ENCODE data around the gene MON1B. TPM values are rescaled to one million over a fixed set of nuclear protein-coding genes. Genes with fewer than 3 reads are reported as not detected.

The MON1B gene
- polyA plus RNA-seq, 1 donor from 2014 or later = 11.6 TPM

DNA sequence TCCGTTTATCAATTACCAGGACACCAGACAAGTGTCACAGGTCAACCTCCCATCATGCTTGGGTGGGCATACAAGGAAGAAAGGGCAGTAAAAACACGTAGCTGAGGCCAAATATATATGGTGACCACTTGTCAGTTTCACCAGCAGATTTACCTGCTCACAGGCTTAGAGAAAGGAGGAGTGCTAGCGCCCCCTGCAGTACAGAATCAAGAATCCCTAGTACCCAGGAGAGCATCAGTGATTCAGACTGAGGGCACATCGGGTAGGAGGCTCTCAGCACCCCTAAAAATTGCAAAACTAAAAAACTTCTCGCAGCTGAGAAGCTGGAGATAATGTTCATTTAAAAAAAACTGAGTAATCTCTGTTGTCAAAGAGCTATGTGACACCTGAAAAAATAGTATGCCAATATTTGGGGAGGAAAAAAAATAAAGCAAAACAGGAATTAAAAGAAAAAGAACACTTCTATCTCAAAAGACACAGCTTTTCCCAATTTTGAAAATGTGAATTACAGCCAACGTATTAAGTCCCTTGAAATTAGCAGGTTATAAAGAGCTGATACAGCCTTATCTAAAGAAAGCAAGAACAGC, 21.2 kb upstream of the MON1B start:
- H3K9me3 ChIP-seq (ENCODE audit: low read length) = no peaks in the 10 kb centered on the region
- H2AFZ ChIP-seq (ENCODE audit: low read depth, low read length) = no peak overlapping the region
- no peak overlapping the region for H3K4me2 ChIP-seq (ENCODE audit: low read length)
- H3K79me2 ChIP-seq (replicated peaks; ENCODE audit: insufficient read depth, low read length) = no peaks in the 10 kb centered on the region
- no peaks in the 10 kb centered on the region for H3K36me3 ChIP-seq (ENCODE audit: insufficient read depth, low read length)
- H3K9me2 ChIP-seq (ENCODE audit: insufficient read depth, low read length) = no peaks in the 10 kb centered on the region
- no peak overlapping the region for H3K9ac ChIP-seq (ENCODE audit: low read length)
- TF ChIP-seq MXI1 (conservative IDR thresholded peaks at IDR 0.05; ENCODE audit: poor library complexity, severe bottlenecking) (no peak), POLR2AphosphoS5 (IDR thresholded peaks at IDR 0.05) (no peak), RAD21 (conservative IDR thresholded peaks at IDR 0.05) (peak; percentile 77), EP300 (conservative IDR thresholded peaks at IDR 0.05; ENCODE audit: poor library complexity, severe bottlenecking) (no peak), EZH2 (IDR thresholded peaks at IDR 0.05; ENCODE audit: borderline replicate concordance, insufficient read depth, low read length, poor library complexity, severe bottlenecking) (no peak), SMC3 (conservative IDR thresholded peaks at IDR 0.05; ENCODE audit: poor library complexity) (peak; percentile 76), TAF1 (IDR thresholded peaks at IDR 0.05; ENCODE audit: low read depth) (no peak)
- TF ChIP-seq, protein P1, sequence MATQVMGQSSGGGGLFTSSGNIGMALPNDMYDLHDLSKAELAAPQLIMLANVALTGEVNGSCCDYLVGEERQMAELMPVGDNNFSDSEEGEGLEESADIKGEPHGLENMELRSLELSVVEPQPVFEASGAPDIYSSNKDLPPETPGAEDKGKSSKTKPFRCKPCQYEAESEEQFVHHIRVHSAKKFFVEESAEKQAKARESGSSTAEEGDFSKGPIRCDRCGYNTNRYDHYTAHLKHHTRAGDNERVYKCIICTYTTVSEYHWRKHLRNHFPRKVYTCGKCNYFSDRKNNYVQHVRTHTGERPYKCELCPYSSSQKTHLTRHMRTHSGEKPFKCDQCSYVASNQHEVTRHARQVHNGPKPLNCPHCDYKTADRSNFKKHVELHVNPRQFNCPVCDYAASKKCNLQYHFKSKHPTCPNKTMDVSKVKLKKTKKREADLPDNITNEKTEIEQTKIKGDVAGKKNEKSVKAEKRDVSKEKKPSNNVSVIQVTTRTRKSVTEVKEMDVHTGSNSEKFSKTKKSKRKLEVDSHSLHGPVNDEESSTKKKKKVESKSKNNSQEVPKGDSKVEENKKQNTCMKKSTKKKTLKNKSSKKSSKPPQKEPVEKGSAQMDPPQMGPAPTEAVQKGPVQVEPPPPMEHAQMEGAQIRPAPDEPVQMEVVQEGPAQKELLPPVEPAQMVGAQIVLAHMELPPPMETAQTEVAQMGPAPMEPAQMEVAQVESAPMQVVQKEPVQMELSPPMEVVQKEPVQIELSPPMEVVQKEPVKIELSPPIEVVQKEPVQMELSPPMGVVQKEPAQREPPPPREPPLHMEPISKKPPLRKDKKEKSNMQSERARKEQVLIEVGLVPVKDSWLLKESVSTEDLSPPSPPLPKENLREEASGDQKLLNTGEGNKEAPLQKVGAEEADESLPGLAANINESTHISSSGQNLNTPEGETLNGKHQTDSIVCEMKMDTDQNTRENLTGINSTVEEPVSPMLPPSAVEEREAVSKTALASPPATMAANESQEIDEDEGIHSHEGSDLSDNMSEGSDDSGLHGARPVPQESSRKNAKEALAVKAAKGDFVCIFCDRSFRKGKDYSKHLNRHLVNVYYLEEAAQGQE (IDR thresholded peaks at IDR 0.05; ENCODE audit: borderline replicate concordance) = no peak
- TF ChIP-seq, protein P2, sequence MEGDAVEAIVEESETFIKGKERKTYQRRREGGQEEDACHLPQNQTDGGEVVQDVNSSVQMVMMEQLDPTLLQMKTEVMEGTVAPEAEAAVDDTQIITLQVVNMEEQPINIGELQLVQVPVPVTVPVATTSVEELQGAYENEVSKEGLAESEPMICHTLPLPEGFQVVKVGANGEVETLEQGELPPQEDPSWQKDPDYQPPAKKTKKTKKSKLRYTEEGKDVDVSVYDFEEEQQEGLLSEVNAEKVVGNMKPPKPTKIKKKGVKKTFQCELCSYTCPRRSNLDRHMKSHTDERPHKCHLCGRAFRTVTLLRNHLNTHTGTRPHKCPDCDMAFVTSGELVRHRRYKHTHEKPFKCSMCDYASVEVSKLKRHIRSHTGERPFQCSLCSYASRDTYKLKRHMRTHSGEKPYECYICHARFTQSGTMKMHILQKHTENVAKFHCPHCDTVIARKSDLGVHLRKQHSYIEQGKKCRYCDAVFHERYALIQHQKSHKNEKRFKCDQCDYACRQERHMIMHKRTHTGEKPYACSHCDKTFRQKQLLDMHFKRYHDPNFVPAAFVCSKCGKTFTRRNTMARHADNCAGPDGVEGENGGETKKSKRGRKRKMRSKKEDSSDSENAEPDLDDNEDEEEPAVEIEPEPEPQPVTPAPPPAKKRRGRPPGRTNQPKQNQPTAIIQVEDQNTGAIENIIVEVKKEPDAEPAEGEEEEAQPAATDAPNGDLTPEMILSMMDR (IDR thresholded peaks at IDR 0.05; ENCODE audit: poor library complexity, severe bottlenecking) = peak; percentile 70
- H3K4me3 ChIP-seq (ENCODE audit: low read length) = no peak overlapping the region
- H4K20me1 ChIP-seq (ENCODE audit: insufficient read depth) = no peaks in the 10 kb centered on the region
- H3K27ac ChIP-seq (ENCODE audit: low read length) = no peak overlapping the region
- no peaks in the 10 kb centered on the region for H3K27me3 ChIP-seq (ENCODE audit: insufficient read depth, low read depth, low read length)
- no peaks in the 10 kb centered on the region for H3F3A ChIP-seq (ENCODE audit: insufficient read depth, low read length, poor library complexity, severe bottlenecking)

DNA sequence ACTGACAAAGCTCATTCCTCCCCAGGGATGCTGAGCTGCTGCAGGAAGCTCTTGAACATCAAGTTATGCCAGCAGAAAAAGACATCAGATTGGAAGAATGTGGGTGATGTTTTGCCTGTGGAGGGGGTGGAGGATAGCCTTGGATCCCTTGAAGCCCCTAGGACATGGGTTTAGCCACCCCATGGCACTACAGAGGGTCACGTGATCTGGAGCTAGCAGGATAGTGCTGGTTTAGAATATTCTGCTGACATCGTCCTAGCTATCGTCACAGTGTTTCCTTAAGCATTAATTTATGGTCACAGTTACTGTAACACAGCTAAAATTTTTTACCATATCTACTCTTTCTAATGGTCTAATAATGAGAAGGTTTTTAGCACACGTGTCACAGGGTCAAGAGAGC, 20.2 kb upstream of the MON1B start:
- Histone ChIP-seq H3K79me2 (replicated peaks; ENCODE audit: insufficient read depth, low read length) (no peaks in the 10 kb centered on the region), H3K27me3 (ENCODE audit: insufficient read depth, low read depth, low read length) (no peaks in the 10 kb centered on the region), H2AFZ (ENCODE audit: low read depth, low read length) (no peak overlapping the region), H3K4me3 (ENCODE audit: low read length) (no peak overlapping the region), H3K36me3 (ENCODE audit: insufficient read depth, low read length) (no peaks in the 10 kb centered on the region), H3K9ac (ENCODE audit: low read length) (no peak overlapping the region), H3K4me2 (ENCODE audit: low read length) (no peak overlapping the region), H3K9me2 (ENCODE audit: insufficient read depth, low read length) (no peaks in the 10 kb centered on the region), H3F3A (ENCODE audit: insufficient read depth, low read length, poor library complexity, severe bottlenecking) (no peaks in the 10 kb centered on the region), H3K9me3 (ENCODE audit: low read length) (no peaks in the 10 kb centered on the region), H4K20me1 (ENCODE audit: insufficient read depth) (no peaks in the 10 kb centered on the region), H3K27ac (ENCODE audit: low read length) (no peak overlapping the region)
- TF ChIP-seq EP300 (conservative IDR thresholded peaks at IDR 0.05; ENCODE audit: poor library complexity, severe bottlenecking) (no peak), EZH2 (IDR thresholded peaks at IDR 0.05; ENCODE audit: borderline replicate concordance, insufficient read depth, low read length, poor library complexity, severe bottlenecking) (no peak), RAD21 (conservative IDR thresholded peaks at IDR 0.05) (no peak), MXI1 (conservative IDR thresholded peaks at IDR 0.05; ENCODE audit: poor library complexity, severe bottlenecking) (no peak), POLR2AphosphoS5 (IDR thresholded peaks at IDR 0.05) (no peak), SMC3 (conservative IDR thresholded peaks at IDR 0.05; ENCODE audit: poor library complexity) (no peak), TAF1 (IDR thresholded peaks at IDR 0.05; ENCODE audit: low read depth) (no peak)
- TF ChIP-seq, protein P1 (IDR thresholded peaks at IDR 0.05; ENCODE audit: borderline replicate concordance) = no peak
- TF ChIP-seq, protein P2 (IDR thresholded peaks at IDR 0.05; ENCODE audit: poor library complexity, severe bottlenecking) = no peak

Data from neural cell (in vitro differentiated cells).